Keratinocyte (primary cell): Measurements from ENCODE around the gene AKAP6. TPM values are rescaled to one million over a fixed set of nuclear protein-coding genes. Genes with fewer than 3 reads are reported as not detected.

Source experiments
- DNase-seq: peaks from one replicate; pipeline ENCODE4 v3.0.0-alpha.2; 2011; ENCODE audit warnings: low read depth, missing footprints, low spot score
- FAIRE-seq: peaks from 2 replicates; lab custom pipeline; 2011; peaks lifted over from hg19 to GRCh38; lab: Jason Lieb, UNC
- H2AFZ ChIP-seq: 2 replicates; pipeline ENCODE4 v1.6.0; 2012; ENCODE audit warnings: low read length, control low read depth, inconsistent platforms; ENCODE audit not compliant: control insufficient read depth
- H3K27ac ChIP-seq: 2 replicates; pipeline ENCODE4 v1.5.1; 2011; ENCODE audit warnings: low read length; ENCODE audit not compliant: control insufficient read depth, insufficient read depth
- H3K27me3 ChIP-seq: 3 replicates; pipeline ENCODE4 v1.6.0; 2011; ENCODE audit warnings: low read length; ENCODE audit not compliant: control insufficient read depth, insufficient read depth; ENCODE audit errors: extremely low read depth
- H3K36me3 ChIP-seq, 2 experiments: 2 replicates in 1 of 2; 3 replicates in 1 of 2; pipeline ENCODE4 v1.5.1; 2011; ENCODE audit warnings: low read length in 2 of 2, mild to moderate bottlenecking in 1 of 2; ENCODE audit not compliant: control insufficient read depth in 2 of 2, insufficient read depth in 2 of 2; ENCODE audit errors: extremely low read depth in 1 of 2
- H3K4me1 ChIP-seq: 3 replicates; pipeline ENCODE4 v1.5.1; 2011; ENCODE audit warnings: low read length; ENCODE audit not compliant: control insufficient read depth, insufficient read depth; ENCODE audit errors: extremely low read depth
- H3K4me2 ChIP-seq: 3 replicates; pipeline ENCODE4 v1.6.0; 2011; ENCODE audit warnings: low read depth, low read length; ENCODE audit not compliant: control insufficient read depth, insufficient read depth; ENCODE audit errors: extremely low read depth
- H3K4me3 ChIP-seq, 3 experiments: fragments of 200-600 bp in 1 of 3; sonication (generic) in 1 of 3; 2 replicates in 2 of 3; 3 replicates in 1 of 3; pipeline ENCODE4 v1.5.1; 2011 to 2016; ENCODE audit warnings: low read length in 3 of 3, mild to moderate bottlenecking in 3 of 3, control low read depth in 2 of 3, inconsistent platforms in 1 of 3, low read depth in 1 of 3, mixed read lengths in 1 of 3, mixed run types in 1 of 3, moderate library complexity in 1 of 3; ENCODE audit not compliant: control insufficient read depth in 2 of 3, insufficient read depth in 2 of 3; ENCODE audit errors: extremely low read depth in 1 of 3
- H3K79me2 ChIP-seq: 2 replicates; pipeline ENCODE4 v1.6.0; 2012; ENCODE audit warnings: low read length; ENCODE audit not compliant: control insufficient read depth, insufficient read depth
- H3K9ac ChIP-seq: 3 replicates; pipeline ENCODE4 v1.6.0; 2011; ENCODE audit warnings: low read length; ENCODE audit not compliant: control insufficient read depth, insufficient read depth; ENCODE audit errors: extremely low read depth
- H3K9me1 ChIP-seq: 3 replicates; pipeline ENCODE4 v1.6.0; 2011; ENCODE audit warnings: low read length; ENCODE audit not compliant: control insufficient read depth, insufficient read depth; ENCODE audit errors: extremely low read depth
- H3K9me3 ChIP-seq: 2 replicates; pipeline ENCODE4 v1.5.1; 2012; ENCODE audit warnings: low read depth, low read length; ENCODE audit not compliant: control insufficient read depth
- H4K20me1 ChIP-seq: 3 replicates; pipeline ENCODE4 v1.6.0; 2011; ENCODE audit warnings: low read length; ENCODE audit not compliant: control insufficient read depth, insufficient read depth; ENCODE audit errors: extremely low read depth
- CTCF ChIP-seq, 3 experiments: IDR thresholded peaks in 1 of 3; conservative IDR thresholded peaks in 1 of 3; optimal IDR thresholded peaks in 1 of 3; 2 replicates in 2 of 3; 3 replicates in 1 of 3; pipeline versions ENCODE3 to v1.5.1; 2011; ENCODE audit warnings: low read length in 3 of 3, mild to moderate bottlenecking in 3 of 3, moderate library complexity in 2 of 3, control low read depth in 1 of 3, inconsistent platforms in 1 of 3; ENCODE audit not compliant: insufficient read depth in 2 of 3; ENCODE audit errors: extremely low read depth in 1 of 3
- EZH2 ChIP-seq: IDR thresholded peaks from one replicate; pipeline ENCODE4 v1.6.1; 2012; ENCODE audit warnings: inconsistent platforms, mild to moderate bottlenecking, low read length, moderate library complexity
- dilution Hi-C: fragments of 300-500 bp; cut with MboI; formaldehyde crosslinking; loops from one replicate; pipeline ENCODE4 v1.7.0; 2020; ENCODE audit warnings: low sequenced_read_pairs; ENCODE audit not compliant: extremely low pct_ligation_motif_present
- polyA plus RNA-seq, 5 experiments: library from polyadenylated mRNA; depleted of rRNA in 3 of 5; stranded (reverse) in 3 of 5; stranded (forward) in 1 of 5; unstranded in 1 of 5; fragments of >200 nt; gene quantifications; 1 replicate in 1 of 5; 2 replicates in 3 of 5; 3 replicates in 1 of 5; pipeline versions ENCODE4 v1.2.1 to v1.2.3, GENCODE V29; 2011 to 2012; ENCODE audit warnings: missing spikeins in 2 of 5, low read depth in 1 of 5, low replicate concordance in 1 of 5

Gene AKAP6
- polyA plus RNA-seq, 1 donor (not counting 4 experiments of a cell fraction or from before 2014, with no cell fraction given) = 2.0 TPM

- no peak for TF ChIP-seq CTCF (optimal IDR thresholded peaks at IDR 0.05 in 1 of 3, IDR thresholded peaks at IDR 0.05 in 1 of 3, conservative IDR thresholded peaks at IDR 0.05 in 1 of 3; ENCODE audit: extremely low read depth in 1 of 3, insufficient read depth in 2 of 3, low read length in 3 of 3)
- no peak for TF ChIP-seq EZH2
- H3K9me1 ChIP-seq = no peaks in the 10 kb centered on the region
- no peaks in the 10 kb centered on the region for H3K36me3 ChIP-seq
- H4K20me1 ChIP-seq = no peaks in the 10 kb centered on the region
- no peak overlapping the region for H3K4me2 ChIP-seq
- no peaks in the 10 kb centered on the region for H3K79me2 ChIP-seq
- no peak overlapping the region for H3K9ac ChIP-seq
- no peak overlapping the region for H3K4me3 ChIP-seq
- FAIRE-seq = no peak
- H3K27ac ChIP-seq = no peak overlapping the region
- dilution Hi-C loops = no loop called here
- H2AFZ ChIP-seq = no peak overlapping the region
- no peak for DNase-seq
- H3K27me3 ChIP-seq = no peaks in the 10 kb centered on the region
- no peaks in the 10 kb centered on the region for H3K9me3 ChIP-seq
- H3K4me1 ChIP-seq = peaks cover 25% of the 10 kb centered on the region
These were observed 71.4 kb downstream of the AKAP6 start for GRCh38 chr14:32400480-32400879.

- no peaks in the 10 kb centered on the region for H4K20me1 ChIP-seq
- no peak overlapping the region for H3K4me3 ChIP-seq
- no peak for DNase-seq
- no peak overlapping the region for H2AFZ ChIP-seq
- peaks cover 8% of the 10 kb centered on the region for H3K4me1 ChIP-seq
- no peak overlapping the region for H3K4me2 ChIP-seq
- no peaks in the 10 kb centered on the region for H3K79me2 ChIP-seq
- H3K9me1 ChIP-seq = no peaks in the 10 kb centered on the region
- no peak overlapping the region for H3K27ac ChIP-seq
- TF ChIP-seq CTCF (optimal IDR thresholded peaks at IDR 0.05 in 1 of 3, IDR thresholded peaks at IDR 0.05 in 1 of 3, conservative IDR thresholded peaks at IDR 0.05 in 1 of 3; ENCODE audit: extremely low read depth in 1 of 3, insufficient read depth in 2 of 3, low read length in 3 of 3) (no peak), EZH2 (no peak)
- no peak for FAIRE-seq
- no peaks in the 10 kb centered on the region for H3K36me3 ChIP-seq
- H3K27me3 ChIP-seq = no peaks in the 10 kb centered on the region
- dilution Hi-C loops = no loop called here
- H3K9me3 ChIP-seq = no peaks in the 10 kb centered on the region
- H3K9ac ChIP-seq = no peak overlapping the region
These were observed 73.9 kb downstream of the AKAP6 start for GRCh38 chr14:32403021-32403420.
